K562 (cell line): ENCODE data around the gene CENPT.

ENCODE experiments used
- BRF1 ChIP-seq: IDR thresholded peaks from 3 replicates; pipeline ENCODE4 v1.6.1; 2011; ENCODE audit warnings: borderline replicate concordance, mild to moderate bottlenecking; ENCODE audit not compliant: insufficient read length; ENCODE audit errors: extremely low read depth
- CHD2 ChIP-seq: IDR thresholded peaks from 2 replicates; pipeline ENCODE4 v1.6.1; 2011; ENCODE audit warnings: low read depth, low read length
- EZH2 ChIP-seq: IDR thresholded peaks from 2 replicates; pipeline ENCODE4 v1.6.1; 2012; ENCODE audit warnings: low read depth, mild to moderate bottlenecking, inconsistent platforms, low read length, borderline replicate concordance
- FOXK1 ChIP-seq: sonication (generic); formaldehyde crosslinking; IDR thresholded peaks from 2 replicates; pipeline ENCODE4 v1.8.0; 2022; ENCODE audit warnings: missing genetic modification reagents, mild to moderate bottlenecking, borderline replicate concordance
- NFXL1 ChIP-seq: fragments of 450-650 bp; formaldehyde crosslinking; IDR thresholded peaks from 2 replicates; pipeline ENCODE4 v1.4.0; 2021; ENCODE audit warnings: mild to moderate bottlenecking
- NFYB ChIP-seq: IDR thresholded peaks from 2 replicates; pipeline ENCODE4 v1.6.1; 2011; ENCODE audit warnings: mild to moderate bottlenecking, moderate library complexity; ENCODE audit not compliant: insufficient read length; ENCODE audit errors: extremely low read depth
- TAF1 ChIP-seq: IDR thresholded peaks from 2 replicates; pipeline ENCODE4 v1.6.1; 2011; ENCODE audit warnings: mild to moderate bottlenecking, low read length, moderate library complexity; ENCODE audit not compliant: insufficient read depth, control insufficient read depth, severe bottlenecking; ENCODE audit errors: extremely low read depth
- ZNF12 ChIP-seq: sonication (generic); formaldehyde crosslinking; IDR thresholded peaks from 2 replicates; pipeline ENCODE4 v1.4.0; 2020; ENCODE audit warnings: mild to moderate bottlenecking, missing genetic modification reagents
- ZNF589 ChIP-seq: fragments of 200-800 bp; sonication (Bioruptor generic); IDR thresholded peaks from 2 replicates; pipeline ENCODE4 v1.6.1; 2016; ENCODE audit warnings: low read depth, missing genetic modification characterization, missing compliant biosample characterization
- ZNF830 ChIP-seq: fragments of 250-450 bp; sonication (Bioruptor Pico); IDR thresholded peaks from 2 replicates; pipeline ENCODE4 v1.5.0; 2021; ENCODE audit warnings: mild to moderate bottlenecking
- ZSCAN29 ChIP-seq: fragments of 450-650 bp; IDR thresholded peaks from 2 replicates; pipeline ENCODE4 v1.6.1; 2017
- TF ChIP-seq, protein P1 (sequence below): sonication (generic); formaldehyde crosslinking; IDR thresholded peaks from 2 replicates; pipeline ENCODE4 v1.8.0; 2022; ENCODE audit warnings: mild to moderate bottlenecking, missing genetic modification reagents
- TF ChIP-seq, protein P2 (sequence below), 3 experiments: IDR thresholded peaks in 2 of 3; conservative IDR thresholded peaks in 1 of 3; 2 replicates each; pipeline ENCODE4 v1.5.1; 2011 to 2012; ENCODE audit warnings: low read length in 3 of 3, mild to moderate bottlenecking in 3 of 3, control low read depth in 2 of 3, improper control_type of control experiment in 1 of 3, inconsistent platforms in 1 of 3, low read depth in 1 of 3, mixed read lengths in 1 of 3, moderate library complexity in 1 of 3; ENCODE audit not compliant: insufficient read depth in 2 of 3

DNA sequence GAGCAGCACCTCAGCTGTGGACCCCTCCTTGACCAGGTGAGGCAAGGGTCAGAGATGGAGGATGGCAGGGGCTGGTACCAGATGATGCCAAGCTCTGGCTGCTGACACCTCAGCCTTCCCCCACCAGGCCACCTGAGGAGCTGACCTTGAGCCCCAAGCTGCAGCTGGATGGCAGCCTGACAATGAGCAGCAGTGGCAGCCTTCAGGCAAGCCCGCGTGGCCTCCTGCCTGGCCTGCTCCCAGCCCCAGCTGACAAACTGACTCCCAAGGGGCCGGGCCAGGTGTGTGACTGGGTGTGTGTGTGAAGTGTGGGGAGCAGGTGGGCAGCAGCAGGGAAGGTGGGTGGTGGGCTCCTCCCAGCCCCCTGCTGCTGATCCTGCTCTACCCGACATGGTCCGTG lies 32.4 kb upstream of the CENPT start:
- no peak for TF ChIP-seq FOXK1 (CRISPR knock-in tag)
- no peak for TF ChIP-seq NFXL1 (CRISPR knock-in tag)
- TF ChIP-seq NFYB, result no peak
- no peak for TF ChIP-seq CHD2
- no peak for TF ChIP-seq TAF1
- TF ChIP-seq ZNF589, result no peak
- TF ChIP-seq, protein P1, sequence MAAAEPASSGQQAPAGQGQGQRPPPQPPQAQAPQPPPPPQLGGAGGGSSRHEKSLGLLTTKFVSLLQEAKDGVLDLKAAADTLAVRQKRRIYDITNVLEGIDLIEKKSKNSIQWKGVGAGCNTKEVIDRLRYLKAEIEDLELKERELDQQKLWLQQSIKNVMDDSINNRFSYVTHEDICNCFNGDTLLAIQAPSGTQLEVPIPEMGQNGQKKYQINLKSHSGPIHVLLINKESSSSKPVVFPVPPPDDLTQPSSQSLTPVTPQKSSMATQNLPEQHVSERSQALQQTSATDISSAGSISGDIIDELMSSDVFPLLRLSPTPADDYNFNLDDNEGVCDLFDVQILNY (CRISPR knock-in tag), result no peak
- TF ChIP-seq, protein P2, sequence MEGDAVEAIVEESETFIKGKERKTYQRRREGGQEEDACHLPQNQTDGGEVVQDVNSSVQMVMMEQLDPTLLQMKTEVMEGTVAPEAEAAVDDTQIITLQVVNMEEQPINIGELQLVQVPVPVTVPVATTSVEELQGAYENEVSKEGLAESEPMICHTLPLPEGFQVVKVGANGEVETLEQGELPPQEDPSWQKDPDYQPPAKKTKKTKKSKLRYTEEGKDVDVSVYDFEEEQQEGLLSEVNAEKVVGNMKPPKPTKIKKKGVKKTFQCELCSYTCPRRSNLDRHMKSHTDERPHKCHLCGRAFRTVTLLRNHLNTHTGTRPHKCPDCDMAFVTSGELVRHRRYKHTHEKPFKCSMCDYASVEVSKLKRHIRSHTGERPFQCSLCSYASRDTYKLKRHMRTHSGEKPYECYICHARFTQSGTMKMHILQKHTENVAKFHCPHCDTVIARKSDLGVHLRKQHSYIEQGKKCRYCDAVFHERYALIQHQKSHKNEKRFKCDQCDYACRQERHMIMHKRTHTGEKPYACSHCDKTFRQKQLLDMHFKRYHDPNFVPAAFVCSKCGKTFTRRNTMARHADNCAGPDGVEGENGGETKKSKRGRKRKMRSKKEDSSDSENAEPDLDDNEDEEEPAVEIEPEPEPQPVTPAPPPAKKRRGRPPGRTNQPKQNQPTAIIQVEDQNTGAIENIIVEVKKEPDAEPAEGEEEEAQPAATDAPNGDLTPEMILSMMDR (IDR thresholded peaks at IDR 0.05 in 2 of 3, conservative IDR thresholded peaks at IDR 0.05 in 1 of 3; ENCODE audit: insufficient read depth in 2 of 3, low read depth in 1 of 3, low read length in 3 of 3), result no peak
- no peak for TF ChIP-seq BRF1
- no peak for TF ChIP-seq EZH2
- TF ChIP-seq ZNF12 (CRISPR knock-in tag), result no peak
- no peak for TF ChIP-seq ZSCAN29
- no peak for TF ChIP-seq ZNF830 (CRISPR knock-in tag)
